Activated CD4-positive, alpha-beta T cell treated with anti-CD3 and anti-CD28 coated beads, Interleukin-2, amount 50 U/mL, for 48 hours (primary cell): ENCODE results near the gene LYPD5.
A peak's percentile ranks its signal among the peaks of the same experiment; 100 is the strongest.

ENCODE experiments used
- DNase-seq, 2 experiments: peaks; one replicate each; pipeline ENCODE4 v3.0.0-alpha.2; 2020

LYPD5 gene

GRCh38 chr19:43749898-43750297 lies 52.3 kb downstream of the LYPD5 start:
- no peak for DNase-seq

- DNase-seq: no peak
Measured at GRCh38 chr19:43749152-43749551, 53.1 kb downstream of the LYPD5 start.

- DNase-seq: no peak
Measured at GRCh38 chr19:43748685-43749084, 53.6 kb downstream of the LYPD5 start.

GRCh38 chr19:43748205-43748594 lies 54.0 kb downstream of the LYPD5 start:
- DNase-seq: no peak

GRCh38 chr19:43747557-43748204 lies 54.6 kb downstream of the LYPD5 start:
- DNase-seq: peak in 1 of 2 experiments; percentile 15
